HG03060 (cell line): ENCODE data around the gene KIF26A.
"Not testable (repeated sequence)": the region's sequence is repeated elsewhere in the genome, so short reads cannot be mapped to it uniquely, and the experiment has no call there.

ENCODE experiments used
- ATAC-seq: cut with Tn5 transposase; IDR thresholded peaks from one replicate; pipeline ENCODE4 v1.9.1; 2021; ENCODE audit warnings: low read depth, moderate number of reproducible peaks; ENCODE audit not compliant: unreplicated experiment

Gene KIF26A

DNA sequence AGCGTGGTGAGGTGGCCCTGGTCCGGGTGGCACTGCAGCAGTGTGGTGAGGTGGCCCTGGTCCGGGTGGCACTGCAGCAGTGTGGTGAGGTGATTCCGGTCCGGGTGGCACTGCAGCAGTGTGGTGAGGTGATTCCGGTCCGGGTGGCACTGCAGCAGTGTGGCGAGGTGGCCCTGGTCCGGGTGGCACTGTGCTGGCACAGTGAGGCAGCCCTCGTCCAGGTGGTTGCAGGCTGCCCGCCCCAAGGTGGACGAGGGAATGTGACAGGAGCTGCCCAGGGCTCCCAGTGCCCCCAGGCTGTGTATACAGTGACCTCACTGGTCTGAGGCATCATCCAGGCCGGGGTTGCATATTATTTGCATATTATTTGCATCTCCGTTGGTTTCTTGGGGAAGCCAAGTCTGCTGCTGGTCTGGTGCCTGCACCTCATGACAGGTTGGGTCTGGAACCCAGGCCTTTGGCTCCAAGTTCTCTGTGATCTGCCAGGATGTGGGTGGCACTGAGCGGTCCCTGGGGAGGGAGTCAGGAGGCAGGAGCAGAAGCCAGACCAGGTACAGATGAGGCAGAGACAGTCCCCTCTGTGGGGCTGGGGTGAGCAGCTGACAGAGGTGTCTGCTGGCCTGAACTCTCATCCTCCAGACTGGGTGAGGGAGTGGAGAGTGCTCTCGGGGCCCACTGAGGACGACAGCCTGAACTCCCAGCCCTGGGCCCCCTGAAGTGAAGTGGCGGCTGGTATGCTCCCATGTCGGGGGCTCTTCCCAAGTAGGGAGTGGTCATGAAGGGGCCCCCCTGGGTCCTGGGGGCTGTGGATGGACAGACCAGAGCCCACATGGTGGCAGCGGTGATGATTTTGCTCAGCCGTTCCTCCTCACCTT, 79.3 kb downstream of the KIF26A start:
- no peak for ATAC-seq

DNA sequence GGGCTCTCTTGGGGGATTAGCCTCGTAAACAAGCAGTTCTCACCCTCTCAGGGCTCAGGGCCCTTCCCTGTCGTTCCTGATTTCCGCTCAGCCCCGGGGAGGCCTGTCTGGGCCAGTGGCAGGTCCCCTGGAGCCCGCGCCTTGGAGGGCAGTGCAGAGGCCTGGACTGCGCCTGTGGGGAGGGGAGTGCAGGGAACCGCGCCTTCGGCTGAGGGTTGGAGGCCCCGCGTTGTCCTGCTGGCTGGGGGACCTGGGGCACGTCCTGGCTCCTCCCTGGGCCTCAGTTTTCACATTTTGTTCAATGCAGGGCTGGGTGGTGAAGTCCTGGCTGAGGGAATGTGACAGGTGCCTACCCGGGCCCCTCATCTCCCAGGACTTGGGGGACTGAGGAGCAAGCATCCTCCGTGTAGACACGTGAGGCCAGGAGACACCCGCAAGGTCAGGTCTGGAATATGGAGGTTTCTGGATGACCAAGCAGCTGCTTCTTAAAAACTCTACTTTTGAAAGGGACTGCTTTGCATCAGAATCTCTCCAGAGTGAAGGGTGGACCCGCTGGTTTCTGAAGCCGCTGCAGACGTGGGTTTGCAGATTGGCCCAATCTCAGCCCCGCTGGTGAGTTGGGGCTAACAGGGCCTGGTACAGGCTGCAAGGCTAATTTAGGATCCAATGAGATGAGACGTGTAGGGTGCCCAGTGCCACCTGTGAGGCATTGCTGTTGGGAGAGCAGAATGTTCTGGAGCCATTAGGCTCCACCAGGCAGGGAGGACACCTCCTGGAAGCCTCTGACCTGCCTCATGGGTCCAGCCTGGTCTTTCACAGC, 80.2 kb downstream of the KIF26A start:
- no peak for ATAC-seq

DNA sequence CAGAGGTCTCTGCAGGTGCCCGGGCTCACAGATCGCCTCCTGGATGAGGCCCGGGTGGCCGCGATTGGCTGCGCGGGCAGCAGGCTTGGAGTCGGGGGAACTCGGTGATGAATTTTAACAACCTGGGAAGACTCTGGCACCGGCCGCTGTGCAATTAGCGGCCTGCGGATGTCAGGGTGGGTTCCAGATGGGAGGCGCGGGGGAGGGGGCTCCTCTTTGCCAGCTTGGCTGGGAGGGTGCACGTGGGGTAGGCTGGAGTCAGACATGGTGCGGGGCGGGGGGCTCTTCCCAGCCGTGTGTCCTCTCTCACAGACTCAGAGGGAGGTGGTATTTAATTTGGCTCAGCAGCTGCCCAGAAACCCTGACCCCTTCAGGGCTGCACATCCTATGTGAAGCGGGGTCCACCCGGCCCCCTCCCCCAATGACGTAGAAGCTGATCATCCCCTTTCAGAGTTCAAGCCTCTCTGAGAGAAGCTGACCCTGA, 81.4 kb downstream of the KIF26A start:
- no peak for ATAC-seq

DNA sequence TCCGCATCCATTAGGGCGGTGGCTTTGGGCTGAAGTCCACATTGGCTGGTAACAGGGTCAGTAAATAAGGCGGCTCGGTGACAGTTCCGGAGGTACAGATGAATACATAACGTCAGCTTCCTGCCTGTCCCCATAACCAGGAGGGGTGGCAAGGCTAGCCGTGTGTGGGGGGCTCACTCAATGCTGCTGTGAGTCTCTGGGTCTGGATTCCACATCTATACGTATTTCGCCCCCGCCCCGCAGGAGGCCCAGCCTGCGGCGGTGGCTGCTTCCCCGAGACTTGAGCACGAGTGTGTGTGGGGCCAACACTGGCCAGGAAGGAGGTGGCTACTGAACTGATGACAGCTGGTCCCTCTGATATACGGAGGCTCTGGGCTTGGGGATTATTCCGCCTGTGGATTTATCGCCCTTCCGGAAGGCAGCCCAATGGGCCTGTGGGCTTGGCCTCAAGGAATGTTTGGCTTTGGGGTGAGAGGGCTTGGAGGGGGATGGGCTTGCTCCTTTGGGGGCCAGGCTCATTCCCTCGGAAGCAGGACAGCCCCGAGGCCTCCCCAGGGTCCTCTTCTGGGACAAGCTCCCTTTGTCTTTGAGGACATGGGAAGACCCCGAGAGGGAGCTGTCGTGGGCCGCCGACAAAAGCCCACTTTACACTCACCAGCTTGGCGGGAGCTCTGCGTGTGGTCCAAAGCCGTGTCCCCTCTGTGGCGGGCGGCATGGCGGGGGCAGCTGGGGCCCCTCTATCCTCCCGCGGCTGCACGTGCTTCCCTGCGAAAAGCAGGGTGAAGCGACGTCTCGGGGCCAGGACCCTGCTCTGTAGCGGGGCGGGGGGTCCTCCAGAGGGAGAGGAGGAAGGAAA, 82.1 kb downstream of the KIF26A start:
- no peak for ATAC-seq

DNA sequence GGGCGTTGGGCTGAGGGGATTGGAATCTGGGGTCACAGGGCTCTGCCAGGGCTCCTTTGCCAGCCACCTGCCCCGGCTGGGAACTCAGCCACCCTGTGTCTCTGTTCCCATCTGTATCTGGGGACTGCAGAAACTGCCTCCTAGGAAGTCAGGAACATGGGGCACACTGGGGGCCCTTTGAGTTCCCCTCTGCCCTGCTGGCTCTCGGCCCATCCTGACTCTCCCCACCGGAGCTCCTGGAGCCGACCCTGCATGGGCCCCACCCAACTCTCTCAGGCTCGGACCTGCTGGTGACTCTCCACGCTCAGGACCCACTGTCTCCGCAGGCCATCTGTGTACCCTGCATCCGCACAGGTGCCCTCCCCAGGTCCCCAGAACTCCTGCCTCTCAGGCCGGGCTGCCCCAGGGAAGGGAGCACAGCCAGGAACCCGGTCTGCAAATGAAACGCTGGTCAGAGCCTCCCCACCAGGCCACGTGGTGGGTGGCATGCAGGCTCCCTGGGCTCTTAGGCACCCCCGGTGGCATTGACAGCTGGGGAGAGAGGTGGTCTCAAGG, 82.8 kb downstream of the KIF26A start:
- ATAC-seq: no peak

DNA sequence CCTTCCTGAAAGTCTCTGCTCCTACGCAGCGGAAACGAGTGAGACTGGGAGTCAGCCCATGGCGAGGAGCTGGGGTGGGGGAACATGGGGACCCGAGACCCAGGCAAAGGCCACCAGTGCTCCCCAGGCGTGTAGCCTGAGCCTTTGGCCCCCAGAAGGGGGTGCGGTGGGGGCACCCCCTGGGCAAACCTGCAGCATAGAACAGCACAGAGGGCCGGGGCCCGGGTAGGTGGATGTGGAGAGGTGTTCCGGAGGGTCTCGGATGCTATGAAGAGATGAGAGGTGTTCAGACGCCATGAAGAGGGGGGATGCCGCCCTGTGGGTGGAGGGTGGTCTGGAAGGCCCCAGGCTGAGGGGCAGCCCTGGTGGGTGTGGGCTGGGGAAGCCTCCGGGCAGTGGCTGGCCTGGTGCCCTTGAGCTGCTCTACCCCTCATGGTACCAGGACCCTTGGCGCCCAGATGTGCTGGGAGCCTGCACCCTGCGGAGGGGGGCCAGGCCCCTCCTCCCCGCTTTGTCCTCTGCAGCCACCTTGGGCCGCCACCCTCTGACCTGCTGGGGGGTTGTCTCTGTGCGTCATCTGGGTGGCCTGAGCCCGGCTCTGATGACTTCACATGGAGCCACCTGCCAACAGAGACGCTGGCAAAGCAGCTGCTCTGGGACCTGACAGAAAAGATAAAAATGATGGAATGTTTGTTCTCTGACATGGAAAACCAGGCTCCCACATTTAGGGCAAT, 83.4 kb downstream of the KIF26A start:
- no peak for ATAC-seq

DNA sequence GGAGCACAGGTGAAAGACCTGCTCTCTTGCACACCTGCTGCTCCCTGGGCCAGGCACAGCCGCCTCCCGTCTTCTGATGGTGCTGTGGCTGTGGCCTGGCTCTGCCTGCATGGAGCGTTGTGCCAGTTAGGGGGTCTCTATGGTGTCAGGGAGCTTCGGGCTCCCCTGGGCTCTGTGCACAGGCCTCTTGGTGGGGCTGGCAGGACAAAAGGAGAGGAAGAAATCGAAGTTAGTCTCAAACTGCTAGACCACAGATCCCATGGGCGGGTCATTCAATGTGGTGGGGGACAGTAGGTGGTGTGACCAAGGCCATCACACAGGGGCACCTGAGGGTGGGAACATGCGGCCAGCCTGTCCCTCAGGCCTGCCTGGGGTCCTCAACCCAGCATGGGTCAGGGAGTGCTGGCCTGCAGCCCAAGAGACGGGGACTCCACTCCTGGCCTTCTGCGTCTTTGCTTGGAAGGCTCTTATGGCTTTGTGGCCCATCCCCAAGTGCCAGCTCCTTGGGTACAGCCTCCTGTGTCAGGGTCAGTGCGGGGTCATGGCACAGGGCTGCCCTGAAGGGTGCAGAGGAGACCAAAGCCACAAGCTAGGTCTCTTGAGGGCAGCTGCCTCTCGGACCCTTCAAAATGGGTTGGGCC, 84.1 kb downstream of the KIF26A start:
- no peak for ATAC-seq

DNA sequence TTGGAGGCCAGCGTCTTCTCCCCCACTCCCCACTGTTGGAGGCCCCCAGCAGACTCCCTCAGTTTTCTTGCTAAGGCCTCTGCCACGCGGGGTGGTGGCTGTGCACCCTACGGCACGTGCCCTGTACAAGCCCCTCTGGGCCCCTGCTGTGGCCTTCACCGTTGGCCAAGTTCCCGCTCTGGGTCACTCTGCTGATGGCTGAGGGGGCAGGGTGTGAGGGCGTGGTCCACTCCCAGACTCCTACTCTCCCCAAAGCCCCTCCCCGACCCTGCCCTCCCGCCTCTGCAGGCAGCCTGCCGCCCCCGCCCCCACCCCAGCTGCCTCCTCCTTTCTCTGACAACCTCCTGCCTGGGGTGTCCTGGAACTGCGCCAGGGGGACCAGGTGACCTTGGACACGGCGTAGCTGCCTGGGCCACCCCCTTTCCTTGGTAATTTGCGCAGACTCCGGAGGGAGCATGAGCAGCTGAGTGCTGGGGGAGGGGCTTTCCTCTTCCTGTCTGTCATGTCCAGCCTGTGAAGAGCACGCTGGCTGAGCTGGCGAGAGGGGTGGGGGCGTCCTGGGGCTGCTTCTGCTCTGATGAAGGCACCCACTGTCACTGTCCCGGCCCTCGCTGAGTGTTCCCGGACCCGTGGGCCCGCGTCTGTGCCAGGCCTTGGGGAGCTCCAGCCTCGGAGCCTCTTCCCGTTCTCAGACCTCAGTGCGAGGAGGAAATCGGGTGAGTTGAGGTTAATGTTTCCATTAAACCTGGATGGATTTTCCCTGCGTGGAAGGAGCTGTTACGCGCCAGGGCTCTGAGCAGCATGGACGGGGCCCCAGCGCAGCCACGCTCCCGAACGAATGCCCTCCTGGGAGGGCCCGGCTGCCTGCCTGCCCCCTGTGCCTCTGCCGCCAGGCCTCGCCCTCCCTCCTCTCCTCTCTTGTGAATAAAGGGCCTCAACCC, 85.0 kb downstream of the KIF26A start:
- no peak for ATAC-seq

DNA sequence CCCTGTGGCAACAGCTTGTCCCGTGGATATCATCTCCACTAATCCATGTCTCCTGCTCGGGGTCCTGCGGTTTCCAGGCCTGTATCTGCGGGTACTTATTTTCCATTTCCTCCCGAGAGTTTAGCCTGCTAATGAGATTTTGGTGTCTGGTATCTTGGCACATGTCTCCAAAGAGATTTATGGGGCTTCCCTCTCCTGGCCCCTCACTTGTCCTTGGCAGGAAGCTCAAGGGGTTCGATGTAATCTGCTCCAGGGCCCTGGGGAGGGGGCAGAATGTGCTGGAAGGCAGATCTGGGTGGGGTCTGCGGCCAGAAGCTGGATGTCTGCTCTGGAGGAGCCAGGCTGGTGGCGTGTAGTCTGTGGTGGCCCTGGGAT, 85.7 kb downstream of the KIF26A start:
- ATAC-seq: no peak

DNA sequence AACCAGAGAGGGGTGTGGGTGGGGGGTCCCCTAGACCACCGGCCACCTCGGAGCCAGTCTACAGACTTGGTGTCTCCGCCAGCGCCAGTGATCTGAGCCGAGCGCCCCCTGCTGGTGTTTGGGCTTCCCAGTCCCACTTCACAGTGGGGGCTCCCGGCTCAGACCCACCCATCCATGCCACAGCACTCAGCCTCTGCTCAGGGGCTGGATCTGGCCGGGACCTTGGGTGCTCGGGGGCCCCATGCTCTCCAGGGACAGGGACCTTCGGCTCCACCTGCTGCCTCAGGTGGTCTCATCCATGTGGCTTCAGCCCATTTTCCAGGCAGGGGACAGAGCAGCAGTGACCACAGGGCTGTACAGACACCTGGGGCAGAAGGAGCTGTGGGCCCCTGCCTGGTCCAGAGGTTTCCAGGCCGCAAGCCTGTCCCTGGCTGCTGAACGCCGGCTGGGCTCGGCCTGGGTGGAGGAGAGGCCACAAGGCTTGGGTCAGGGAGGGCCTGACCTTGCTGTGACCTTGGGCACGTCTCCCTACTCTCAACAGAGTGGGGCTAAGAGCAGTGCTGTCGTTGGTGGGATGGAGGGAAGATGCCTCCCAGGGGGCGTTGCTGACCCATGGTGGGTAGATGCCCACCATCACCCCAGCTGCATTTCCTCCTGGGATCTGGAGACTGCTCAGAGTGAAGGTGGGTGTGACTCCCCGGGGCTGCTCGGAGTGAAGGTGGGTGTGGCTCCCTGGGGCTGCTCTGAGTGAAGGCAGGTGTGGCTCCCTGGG, 86.3 kb downstream of the KIF26A start:
- ATAC-seq: no peak

DNA sequence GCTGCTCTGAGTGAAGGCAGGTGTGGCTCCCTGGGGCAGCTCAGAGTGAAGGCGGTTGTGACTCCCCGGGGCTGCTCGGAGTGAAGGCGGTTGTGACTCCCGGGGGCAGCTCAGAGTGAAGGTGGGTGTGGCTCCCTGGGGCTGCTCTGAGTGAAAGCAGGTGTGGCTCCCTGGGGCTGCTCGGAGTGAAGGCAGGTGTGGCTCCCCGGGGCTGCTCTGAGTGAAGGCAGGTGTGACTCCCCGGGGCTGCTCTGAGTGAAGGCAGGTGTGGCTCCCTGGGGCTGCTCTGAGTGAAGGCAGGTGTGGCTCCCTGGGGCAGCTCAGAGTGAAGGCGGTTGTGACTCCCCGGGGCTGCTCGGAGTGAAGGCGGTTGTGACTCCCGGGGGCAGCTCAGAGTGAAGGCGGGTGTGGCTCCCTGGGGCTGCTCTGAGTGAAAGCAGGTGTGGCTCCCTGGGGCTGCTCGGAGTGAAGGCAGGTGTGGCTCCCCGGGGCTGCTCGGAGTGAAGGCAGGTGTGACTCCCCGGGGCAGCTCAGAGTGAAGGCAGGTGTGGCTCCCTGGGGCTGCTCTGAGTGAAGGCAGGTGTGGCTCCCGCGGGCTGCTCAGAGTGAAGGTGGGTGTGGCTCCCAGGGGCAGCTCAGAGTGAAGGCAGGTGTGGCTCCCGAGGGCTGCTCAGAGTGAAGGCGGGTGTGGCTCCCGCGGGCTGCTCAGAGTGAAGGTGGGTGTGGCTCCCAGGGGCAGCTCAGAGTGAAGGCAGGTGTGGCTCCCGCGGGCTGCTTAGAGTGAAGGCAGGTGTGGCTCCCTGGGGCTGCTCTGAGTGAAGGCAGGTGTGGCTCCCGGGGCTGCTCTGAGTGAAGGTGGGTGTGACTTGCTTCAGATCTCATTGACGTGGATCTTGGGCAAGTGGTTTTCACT, 87.1 kb downstream of the KIF26A start:
- not testable (repeated sequence) for ATAC-seq

DNA sequence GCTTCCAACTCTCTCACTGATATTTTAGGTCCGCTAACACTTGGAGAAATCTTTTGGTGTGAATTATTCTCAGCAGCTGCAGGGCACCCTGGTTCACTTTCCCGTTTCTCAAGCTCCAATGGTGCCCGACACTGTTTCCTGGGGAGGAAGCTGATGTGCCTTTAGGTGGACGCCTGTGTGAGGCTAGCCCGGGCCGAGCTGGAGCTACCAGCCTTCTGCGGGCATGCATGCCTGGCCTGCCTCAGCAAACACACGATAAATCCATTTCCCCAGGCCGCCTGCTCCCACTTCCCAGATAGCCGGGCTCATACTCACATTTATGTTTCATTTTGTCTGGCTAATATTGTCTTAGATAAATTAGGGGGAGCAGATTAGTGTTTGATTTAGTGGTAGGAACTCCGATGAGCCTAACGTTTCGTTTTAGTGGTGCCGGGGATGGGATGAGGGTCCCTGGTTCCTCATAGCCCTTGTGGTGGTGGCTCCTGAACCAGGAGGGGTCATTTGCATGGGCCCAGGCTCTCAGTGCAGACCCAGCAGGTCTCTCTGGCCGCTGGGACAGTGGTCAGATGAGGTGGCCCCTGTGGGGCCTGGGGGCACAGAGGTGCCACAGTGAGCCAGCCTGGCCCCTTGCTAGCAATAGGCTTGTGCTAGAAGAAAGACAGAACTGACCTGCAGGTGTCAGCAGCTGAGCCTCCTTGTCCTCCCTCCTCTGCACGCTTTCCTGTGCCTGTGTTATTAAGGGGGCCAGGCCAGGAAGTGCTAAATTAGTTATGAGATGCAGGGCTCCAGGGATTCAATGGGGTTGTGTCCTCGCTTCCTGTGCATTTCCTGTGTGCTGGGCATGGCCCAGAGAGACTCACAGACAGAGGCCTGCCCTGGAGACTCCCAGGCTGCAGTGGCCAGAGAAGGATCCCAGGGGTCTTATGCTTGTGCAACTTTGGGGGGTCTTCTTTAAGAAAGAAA, 88.3 kb downstream of the KIF26A start:
- no peak for ATAC-seq

DNA sequence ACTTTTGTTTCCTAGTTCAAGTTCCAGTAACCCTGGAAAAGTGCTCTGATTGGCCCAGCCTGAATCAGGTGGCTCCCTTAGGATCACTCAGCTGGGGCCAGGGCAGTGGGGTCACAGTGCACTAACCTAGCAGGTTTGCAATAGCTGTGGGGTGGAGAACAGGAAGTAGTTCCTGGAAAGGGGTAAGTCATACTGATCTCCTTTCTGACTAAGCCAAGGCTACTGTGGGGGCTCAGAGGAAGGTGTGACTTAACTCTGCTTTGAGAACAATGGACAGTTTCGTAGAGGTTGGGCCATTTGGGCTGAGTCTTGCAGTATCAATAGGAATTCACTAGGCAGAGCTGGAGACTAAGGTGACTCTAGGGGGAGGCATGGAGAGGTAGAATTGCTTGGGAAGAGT, 89.4 kb downstream of the KIF26A start:
- no peak for ATAC-seq

DNA sequence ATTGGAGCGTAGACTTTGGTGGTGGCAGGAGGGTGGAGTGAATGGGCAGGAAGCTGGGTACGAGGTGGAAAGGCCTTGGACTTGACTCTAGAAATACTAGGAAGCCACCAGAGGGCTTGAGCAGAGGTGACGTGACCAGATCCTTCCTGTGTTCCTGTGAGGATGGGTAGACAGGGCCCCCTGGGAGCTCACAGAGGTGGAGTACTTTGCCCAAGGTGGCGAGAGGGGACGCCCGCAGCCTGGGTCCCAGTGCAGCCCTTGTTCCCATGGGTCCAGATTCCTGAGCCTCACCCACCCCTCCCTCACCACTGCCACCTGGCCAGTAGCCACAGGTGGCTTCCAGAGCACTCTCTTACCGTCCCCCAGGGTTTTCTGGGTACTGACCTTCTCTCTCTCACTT, 89.8 kb downstream of the KIF26A start:
- ATAC-seq: no peak
